HG03457 (cell line): ENCODE measurements around the gene ZNF665.
"Not testable (repeated sequence)": the region's sequence is repeated elsewhere in the genome, so short reads cannot be mapped to it uniquely, and the experiment has no call there.

Experiments used
- ATAC-seq: cut with Tn5 transposase; IDR thresholded peaks from one replicate; pipeline ENCODE4 v1.9.1; 2021; ENCODE audit warnings: moderate number of reproducible peaks; ENCODE audit not compliant: unreplicated experiment

ZNF665 gene

GRCh38 chr19:53192771-53193534 lies at the start of gene ZNF665:
TSS of gene ZNF665 (minus strand) at chr19:53193358. CDS start at chr19:53182898, 10,460 bp downstream.
- no peak for ATAC-seq

DNA sequence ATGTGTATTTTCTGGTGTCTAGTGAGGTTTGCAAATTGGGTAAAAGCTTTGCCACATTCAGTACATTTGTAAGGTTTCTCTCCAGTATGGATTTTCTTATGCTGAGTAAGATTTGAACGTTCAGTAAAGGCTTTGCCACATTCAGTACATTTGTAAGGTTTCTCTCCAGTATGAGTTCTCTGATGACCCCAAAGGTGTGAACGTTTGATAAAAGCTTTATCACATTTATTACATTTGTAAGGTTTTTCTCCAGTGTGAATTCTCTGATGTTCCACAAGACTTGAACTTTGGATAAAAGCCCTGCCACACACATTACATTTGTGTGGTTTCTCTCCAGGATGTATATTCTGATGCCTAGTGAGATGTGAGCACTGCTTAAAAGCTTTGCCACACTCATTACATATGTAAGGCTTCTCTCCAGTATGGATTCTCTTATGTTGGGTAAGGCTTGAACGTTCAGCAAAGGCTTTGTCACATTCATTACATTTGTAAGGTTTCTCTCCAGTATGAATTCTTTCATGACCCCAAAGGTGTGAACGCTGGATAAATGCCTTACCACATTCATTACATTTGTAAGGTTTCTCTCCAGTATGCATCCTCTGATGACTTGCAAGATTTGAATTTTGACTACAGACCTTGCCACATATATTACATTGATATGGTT lies 44.1 kb upstream of the ZNF665 start:
- no peak for ATAC-seq

DNA sequence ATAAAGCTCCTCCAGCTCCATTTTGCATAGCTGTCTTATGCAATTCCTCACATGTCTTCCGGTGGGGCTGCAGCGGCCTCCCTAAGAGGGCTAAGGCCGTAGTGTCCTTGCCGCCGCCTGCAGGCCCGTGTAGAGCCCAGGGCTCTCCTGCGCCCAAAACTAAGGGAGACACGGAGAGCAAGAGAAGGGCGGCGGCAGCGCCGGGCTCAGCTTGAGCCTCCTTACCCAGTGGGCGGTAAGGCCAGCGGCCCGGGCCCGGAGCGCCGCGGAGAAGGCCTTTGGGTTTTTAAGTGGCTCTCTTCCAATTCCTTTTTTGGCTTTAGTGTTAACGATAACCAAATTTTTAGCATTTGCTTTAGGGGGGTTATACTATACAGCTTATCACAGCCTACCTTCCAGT lies 31.4 kb upstream of the ZNF665 start:
- no peak for ATAC-seq

DNA sequence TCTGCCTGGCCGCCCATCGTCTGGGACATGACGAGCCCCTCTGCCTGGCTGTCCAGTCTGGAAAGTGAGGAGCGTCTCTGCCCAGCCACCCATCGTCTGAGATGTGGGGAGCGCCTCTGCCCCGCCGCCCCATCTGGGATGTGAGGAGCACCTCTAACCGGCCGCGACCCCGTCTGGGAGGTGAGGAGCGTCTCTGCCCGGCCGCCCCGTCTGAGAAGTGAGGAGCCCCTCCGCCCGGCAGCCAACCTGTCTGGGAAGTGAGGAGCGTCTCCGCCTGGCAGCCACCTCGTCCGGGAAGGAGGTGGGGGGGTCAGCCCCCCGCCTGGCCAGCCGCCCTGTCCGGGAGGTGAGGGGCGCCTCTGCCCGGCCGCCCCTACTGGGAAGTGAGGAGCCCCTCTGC lies 29.6 kb upstream of the ZNF665 start:
- ATAC-seq, result not testable (repeated sequence)

DNA sequence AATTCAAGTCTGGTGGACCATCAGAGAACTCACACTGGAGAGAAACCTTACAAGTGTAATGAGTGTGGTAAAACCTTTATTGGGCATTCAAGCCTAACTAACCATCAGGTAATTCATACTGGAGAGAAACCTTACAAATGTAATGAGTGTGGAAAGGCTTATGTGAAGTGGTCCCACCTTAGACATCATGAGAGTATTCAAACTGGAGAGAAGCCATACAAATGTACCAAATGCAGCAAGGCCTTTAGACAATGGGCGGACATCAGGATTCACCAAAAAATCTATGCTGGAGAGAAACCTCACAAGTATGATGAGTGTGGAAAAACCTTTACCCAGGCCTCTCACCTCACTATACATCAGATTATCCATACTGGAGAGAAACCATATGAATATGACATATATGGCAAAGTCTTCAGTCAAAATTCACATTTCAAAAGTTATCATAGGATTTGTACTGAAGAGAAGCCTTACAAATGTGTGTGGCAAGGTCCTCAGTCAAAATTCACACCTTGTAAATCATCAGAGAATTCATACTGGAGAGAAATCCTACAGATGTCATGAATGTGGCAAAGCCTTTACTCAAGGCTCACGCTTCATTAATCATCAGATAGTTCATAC lies 19.7 kb upstream of the ZNF665 start:
- ATAC-seq, result no peak

DNA sequence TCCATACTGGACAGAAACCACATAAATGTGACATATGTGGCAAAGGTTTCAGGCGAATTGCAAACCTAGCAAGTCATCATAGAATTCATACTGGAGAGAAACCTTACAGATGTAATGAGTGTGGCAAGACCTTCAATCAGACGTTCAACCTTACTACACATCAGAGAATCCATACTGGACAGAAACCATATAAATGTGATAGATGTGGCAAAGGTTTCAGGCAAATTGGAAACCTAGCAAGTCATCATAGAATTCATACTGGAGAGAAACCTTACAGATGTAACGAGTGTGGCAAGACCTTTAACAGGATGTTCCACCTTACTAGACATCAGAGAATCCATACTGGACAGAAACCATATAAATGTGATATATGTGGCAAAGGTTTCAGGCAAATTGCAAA lies 18.4 kb upstream of the ZNF665 start:
- ATAC-seq, result not testable (repeated sequence)

- no peak for ATAC-seq
Measured at GRCh38 chr19:53196777-53197396, 3.7 kb upstream of the ZNF665 start.

GRCh38 chr19:53195265-53195903 lies 2.2 kb upstream of the ZNF665 start:
- no peak for ATAC-seq

DNA sequence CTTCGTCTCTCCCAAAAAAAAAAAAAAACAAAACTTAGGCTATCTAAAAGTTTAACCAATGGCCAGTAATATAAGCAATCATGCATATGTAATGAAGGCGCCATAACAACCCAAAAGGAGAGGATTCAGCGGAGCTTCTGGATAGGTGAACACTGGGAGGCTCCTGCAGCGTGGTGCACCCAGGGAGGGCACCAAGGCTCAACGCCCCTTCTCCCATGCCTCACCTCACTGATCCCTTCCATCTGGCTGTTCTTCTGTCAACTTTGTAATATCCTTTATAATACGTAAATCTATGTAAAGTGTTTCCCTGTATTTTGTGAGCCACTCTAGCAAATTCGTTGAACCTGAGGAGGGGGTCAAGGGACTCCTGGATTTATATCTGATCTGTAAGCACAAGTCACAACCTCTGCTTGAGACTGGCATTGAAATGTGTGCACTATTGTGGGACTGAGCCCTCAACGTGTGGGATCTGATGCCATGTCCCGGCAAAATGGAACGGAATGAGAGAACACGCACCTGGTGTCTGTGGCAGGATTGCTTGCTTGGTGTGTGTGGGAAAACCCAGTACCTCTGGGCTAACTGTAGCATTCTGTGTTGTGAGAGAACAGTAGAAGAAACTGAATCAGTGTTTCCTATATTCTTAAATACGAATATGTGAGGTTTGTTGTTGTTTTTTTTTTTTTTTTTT lies 521 bp upstream of the ZNF665 start:
- no peak for ATAC-seq

DNA sequence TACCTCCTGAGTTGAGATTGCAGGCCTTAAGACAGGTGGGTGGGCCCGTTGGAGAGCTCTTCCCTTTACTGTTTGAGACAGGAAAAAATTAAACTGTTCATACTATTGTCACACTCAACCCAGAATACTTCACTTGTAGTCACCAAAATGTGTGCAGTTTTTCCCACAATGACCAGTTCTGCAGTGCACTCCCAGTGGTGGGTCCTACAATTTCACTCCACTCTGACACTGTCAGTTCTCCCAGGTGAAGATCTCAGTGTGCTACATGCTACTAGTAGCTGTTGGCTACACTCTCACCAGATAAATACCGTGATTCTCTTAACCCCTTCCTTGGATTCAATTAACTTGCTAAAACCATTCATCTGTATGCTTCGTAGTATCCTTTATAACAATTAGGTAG lies 2.9 kb downstream of the ZNF665 start:
- ATAC-seq, result no peak

DNA sequence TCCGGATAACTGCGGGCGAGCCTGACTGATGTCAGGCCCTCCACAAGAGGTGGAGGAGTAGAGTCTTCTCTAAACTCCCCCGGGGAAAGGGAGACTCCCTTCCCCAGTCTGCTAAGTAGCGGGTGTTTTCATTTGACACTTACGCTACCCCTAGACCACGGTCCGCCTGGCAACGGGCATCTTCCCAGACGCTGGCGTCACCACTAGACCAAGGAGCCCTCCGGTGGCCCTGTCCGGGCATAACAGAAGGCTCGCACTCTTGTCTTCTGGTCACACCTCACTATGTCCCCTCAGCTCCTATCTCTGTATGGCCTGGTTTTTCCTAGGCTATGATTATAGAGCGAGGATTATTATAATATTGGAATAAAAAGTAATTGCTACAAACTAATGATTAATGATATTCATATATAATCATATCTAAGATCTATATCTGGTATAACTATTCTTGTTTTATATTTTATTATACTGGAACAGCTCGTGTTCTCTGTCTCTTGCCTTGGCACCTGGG lies 3.4 kb downstream of the ZNF665 start:
- ATAC-seq, result not testable (repeated sequence)

DNA sequence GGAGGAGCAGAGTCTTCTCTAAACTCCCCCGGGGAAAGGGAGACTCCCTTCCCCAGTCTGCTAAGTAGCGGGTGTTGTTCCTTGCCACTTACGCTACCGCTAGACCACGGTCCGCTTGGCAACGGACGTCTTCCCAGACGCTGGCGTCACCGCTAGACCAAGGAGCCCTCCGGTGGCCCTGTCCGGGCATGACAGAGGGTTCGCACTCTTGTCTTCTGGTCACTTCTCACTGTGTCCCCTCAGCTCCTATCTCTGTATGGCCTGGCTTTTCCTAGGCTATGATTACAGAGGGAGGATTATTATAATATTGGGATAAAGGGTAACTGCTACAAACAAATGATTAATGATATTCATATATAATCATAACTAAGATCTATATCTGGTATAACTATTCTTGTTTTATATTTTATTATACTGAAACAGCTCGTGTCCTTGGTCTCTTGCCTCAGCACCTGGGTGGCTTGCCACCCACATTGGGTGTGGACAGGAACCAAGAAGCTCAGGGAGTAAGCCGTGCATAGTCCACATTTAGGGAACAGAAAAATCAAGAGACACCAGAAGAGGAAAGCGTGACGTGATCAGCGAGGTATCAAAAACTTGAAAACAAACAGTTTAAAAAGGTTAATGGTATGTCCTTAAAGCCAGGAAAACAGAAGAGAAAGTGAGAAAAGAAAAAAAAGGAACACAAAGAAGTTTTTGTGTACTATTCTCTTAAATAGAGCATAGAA lies 7.8 kb downstream of the ZNF665 start:
- not testable (repeated sequence) for ATAC-seq

DNA sequence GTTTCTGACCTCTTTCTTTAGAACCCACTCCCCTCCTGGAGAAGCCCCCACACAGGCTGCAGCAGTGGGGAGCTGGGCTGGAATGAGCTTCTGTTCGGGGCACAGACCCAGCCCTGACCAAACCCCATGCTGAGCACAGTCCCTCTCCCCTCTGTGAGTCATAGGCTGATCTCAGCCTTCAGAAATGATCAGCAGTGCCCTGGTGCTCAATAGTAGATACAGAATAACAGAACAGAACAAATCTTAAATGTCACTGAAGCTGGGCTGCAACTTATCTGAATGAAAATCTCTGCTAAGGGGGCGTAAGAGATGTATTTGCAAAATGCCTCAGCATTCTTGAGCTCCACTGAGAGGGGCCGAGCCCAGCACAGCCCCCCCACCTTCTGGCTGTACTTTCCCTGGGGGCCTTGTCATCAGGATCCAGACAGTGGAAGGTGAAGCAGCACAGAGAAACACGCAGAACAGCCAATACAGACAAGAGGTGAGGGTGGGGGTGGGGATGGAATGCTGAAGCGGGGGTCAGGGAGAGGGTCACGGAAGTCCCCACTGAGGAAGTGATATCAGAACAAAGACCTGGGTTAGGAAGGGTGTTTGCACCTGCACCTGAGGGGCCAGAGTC lies 9.9 kb downstream of the ZNF665 start:
- ATAC-seq, result no peak

- no peak for ATAC-seq
Measured at GRCh38 chr19:53182202-53182601, 11.0 kb downstream of the ZNF665 start.

- no peak for ATAC-seq
Measured at GRCh38 chr19:53177986-53178385, 15.2 kb downstream of the ZNF665 start.

- ATAC-seq, result no peak
Measured at GRCh38 chr19:53172889-53173288, 20.3 kb downstream of the ZNF665 start.

- ATAC-seq, result no peak
Measured at GRCh38 chr19:53165691-53166091, 27.5 kb downstream of the ZNF665 start.

DNA sequence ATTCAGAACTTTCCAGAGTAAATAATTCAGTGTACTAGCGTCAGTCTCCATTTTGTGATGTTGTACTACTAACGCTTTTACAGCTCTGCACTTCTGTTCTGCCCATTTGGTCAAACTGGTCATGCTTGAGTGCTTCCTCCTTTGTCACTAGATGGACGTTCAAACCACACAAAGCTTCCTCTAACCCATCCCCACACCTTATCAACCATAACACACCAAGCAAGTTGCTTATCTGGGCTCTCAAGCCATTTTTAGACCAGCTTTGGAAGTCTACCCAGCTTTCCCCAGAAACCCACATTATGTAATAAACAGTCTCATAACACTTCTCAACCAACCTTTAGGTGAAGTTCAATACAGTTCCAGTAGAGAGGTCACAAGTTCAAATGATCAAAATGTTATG lies 32.0 kb downstream of the ZNF665 start:
- ATAC-seq, result no peak

GRCh38 chr19:53160350-53160749 lies 32.8 kb downstream of the ZNF665 start:
- no peak for ATAC-seq
